Measurements from ENCODE around the gene ENPEP.

- TF ChIP-seq POLR2A (IDR thresholded peaks at IDR 0.05): no peak
- TF ChIP-seq CTCF (IDR thresholded peaks at IDR 0.05): no peak
Measured at GRCh38 chr4:110610940-110611831, 135.2 kb downstream of the ENPEP start.

Data from thyroid gland (tissue), 4 donors.